HG03039 (cell line): Measurements from ENCODE around the gene EFHD1.

Source experiments
- ATAC-seq: cut with Tn5 transposase; IDR thresholded peaks from one replicate; pipeline ENCODE4 v1.9.1; 2021; ENCODE audit warnings: mild to moderate bottlenecking, moderate library complexity; ENCODE audit not compliant: unreplicated experiment

Gene EFHD1

GRCh38 chr2:232633413-232634205 is at the start of gene EFHD1:
TSS of gene EFHD1 (plus strand) at chr2:232633604. CDS start at chr2:232633705, 101 bp downstream.
- ATAC-seq, result no peak

GRCh38 chr2:232584238-232584637 is 49.2 kb upstream of the EFHD1 start:
- ATAC-seq, result no peak

- no peak for ATAC-seq
Observed at GRCh38 chr2:232586943-232587505, 46.4 kb upstream of the EFHD1 start.

GRCh38 chr2:232587512-232587911 is 45.9 kb upstream of the EFHD1 start:
- no peak for ATAC-seq

GRCh38 chr2:232588031-232588430 is 45.4 kb upstream of the EFHD1 start:
- ATAC-seq, result no peak

GRCh38 chr2:232588680-232589585 is 44.5 kb upstream of the EFHD1 start:
- no peak for ATAC-seq

GRCh38 chr2:232592772-232593395 is 40.5 kb upstream of the EFHD1 start:
- ATAC-seq, result no peak

- ATAC-seq, result no peak
Observed at GRCh38 chr2:232593982-232594381, 39.4 kb upstream of the EFHD1 start.

GRCh38 chr2:232597362-232598079 is 35.9 kb upstream of the EFHD1 start:
- ATAC-seq, result no peak

- no peak for ATAC-seq
Observed at GRCh38 chr2:232598293-232598692, 35.1 kb upstream of the EFHD1 start.

GRCh38 chr2:232600053-232600773 is 33.2 kb upstream of the EFHD1 start:
- ATAC-seq, result no peak

- no peak for ATAC-seq
Observed at GRCh38 chr2:232603283-232603682, 30.1 kb upstream of the EFHD1 start.

GRCh38 chr2:232604535-232604934 is 28.9 kb upstream of the EFHD1 start:
- ATAC-seq, result no peak

- ATAC-seq, result no peak
Observed at GRCh38 chr2:232607011-232607410, 26.4 kb upstream of the EFHD1 start.

- ATAC-seq, result no peak
Observed at GRCh38 chr2:232609607-232610006, 23.8 kb upstream of the EFHD1 start.

- no peak for ATAC-seq
Observed at GRCh38 chr2:232610081-232610480, 23.3 kb upstream of the EFHD1 start.

- no peak for ATAC-seq
Observed at GRCh38 chr2:232611061-232611460, 22.3 kb upstream of the EFHD1 start.

- ATAC-seq, result no peak
Observed at GRCh38 chr2:232611559-232612218, 21.7 kb upstream of the EFHD1 start.

- ATAC-seq, result no peak
Observed at GRCh38 chr2:232613538-232614134, 19.8 kb upstream of the EFHD1 start.
